Measurements from ENCODE around the gene BBS5.

The BBS5 gene

GRCh38 chr2:169546756-169547155 lies 67.5 kb downstream of the BBS5 start:
- DNase-seq (ENCODE audit: low spot score) = no peak

All from HuH-7 (cell line).